Measurements from ENCODE around the gene PRKRIP1.
A peak's percentile ranks its signal among the peaks of the same experiment; 100 is the strongest.

The PRKRIP1 gene

DNA sequence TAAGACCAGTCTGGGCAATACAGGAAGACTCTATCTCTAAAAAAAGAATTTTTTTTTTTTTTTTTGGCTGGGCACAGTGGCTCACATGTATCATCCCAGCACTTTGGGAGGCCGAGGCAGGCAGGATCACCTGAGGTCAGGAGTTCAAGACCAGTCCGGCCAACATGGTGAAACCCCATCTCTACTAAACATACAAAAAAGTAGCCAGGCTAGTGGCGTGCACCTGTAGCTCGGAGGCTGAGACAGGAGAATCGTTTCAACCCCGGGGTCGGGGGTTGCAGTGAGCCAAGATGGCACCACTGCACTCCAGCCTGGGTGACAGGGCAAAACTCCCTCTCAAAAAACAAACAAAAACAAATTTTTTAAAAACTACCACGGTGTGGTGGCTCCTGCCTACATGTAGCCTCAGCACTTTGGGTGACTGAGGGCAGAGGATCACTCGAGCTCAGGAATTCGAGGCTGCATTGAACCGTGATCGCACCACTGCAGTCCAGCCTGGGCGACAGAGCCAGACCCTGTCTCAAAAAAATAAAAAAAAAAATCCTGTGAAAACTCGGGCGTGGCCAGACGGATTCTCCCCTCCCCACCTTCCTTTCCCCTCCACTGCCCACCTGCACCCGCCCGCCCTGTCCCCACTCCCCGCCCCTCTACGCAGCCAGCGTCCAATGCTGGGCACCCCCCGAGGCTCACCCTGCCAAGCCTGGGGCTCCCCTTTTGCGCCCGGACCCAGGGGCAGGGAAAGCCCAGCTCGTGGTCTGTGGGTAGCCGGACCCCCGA, 36.5 kb downstream of the PRKRIP1 start:
- DNase-seq (ENCODE audit: low spot score): no peak
- peaks cover 8 to 21% of the 10 kb centered on the region in 2 donors for H3K4me1 ChIP-seq (ENCODE audit: control insufficient read depth in 2 of 2, insufficient read depth in 1 of 2, low read depth in 1 of 2, low read length in 2 of 2)

DNA sequence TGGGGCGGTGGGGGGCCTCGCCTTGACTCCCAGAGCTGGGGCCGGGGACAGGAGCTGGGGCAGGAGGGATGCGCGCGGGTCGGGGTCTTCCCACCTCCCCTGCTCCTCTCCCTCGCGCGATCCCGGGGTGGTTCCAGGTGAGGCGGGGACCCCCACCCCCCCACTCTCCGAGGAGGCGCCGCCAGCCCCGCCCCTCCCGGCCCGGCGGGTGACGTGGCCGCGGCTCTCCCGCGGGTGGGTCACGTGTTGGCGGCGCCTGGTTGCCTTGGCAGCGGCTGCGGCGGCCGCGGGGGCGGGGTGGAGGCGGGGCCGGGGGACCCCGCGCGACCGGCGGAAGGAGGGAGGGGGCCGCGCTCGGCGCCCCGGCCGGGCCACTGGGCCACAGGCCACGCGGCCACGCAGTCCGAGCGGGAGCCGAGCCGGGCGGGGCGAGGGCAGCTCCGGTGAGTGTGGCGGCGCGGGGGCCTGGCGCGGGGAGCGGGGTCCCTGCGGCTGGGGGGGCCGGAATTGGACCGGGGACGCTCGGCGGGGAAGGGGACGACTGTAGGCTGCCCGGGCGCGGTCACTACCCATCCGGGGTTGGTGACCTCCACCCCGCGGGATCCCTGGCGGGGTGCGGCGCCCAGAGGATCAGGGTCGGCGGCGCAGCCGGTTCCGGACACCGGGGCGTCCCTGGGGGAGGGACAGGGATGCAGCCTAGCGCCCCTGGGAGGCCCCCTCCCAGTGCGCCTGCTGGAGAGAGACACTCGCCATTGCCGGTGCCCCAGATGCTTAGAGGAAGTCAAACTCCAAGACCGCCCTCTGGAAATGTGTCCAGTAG, 37.3 kb downstream of the PRKRIP1 start, which contains the start of gene ORAI2:
Gene ORAI2 (plus strand): TSS at position 357 of the 820 bp plus-strand sequence. CDS start 5,382 bp downstream, outside the sequence.
- peak within 1 kb of the TSS; percentile 35 for H3K27ac ChIP-seq (replicated peaks; ENCODE audit: low read length)
- peak within 1 kb of the TSS; percentile 63 for H3K23ac ChIP-seq (ENCODE audit: low read depth, low read length, poor library complexity)
- H3K9me3 ChIP-seq (replicated peaks in 1 of 2; ENCODE audit: control insufficient read depth in 2 of 2, insufficient read depth in 1 of 2, low read depth in 1 of 2, low read length in 2 of 2): no peaks in the 10 kb centered on the region
- H2BK120ac ChIP-seq (ENCODE audit: low read depth, low read length): peak within 1 kb of the TSS; percentile 91
- peak within 1 kb of the TSS; percentile 82 for H3K14ac ChIP-seq (ENCODE audit: low read length)
- peaks cover 0 to 27% of the 10 kb centered on the region in 2 donors for H3K36me3 ChIP-seq (replicated peaks in 1 of 2; ENCODE audit: control insufficient read depth in 2 of 2, insufficient read depth in 2 of 2, low read length in 2 of 2)
- peaks cover 10% of the 10 kb centered on the region for H3K79me1 ChIP-seq (ENCODE audit: low read depth, low read length)
- peak within 1 kb of the TSS; percentile 81 for H2BK15ac ChIP-seq (ENCODE audit: low read length)
- peak within 1 kb of the TSS; percentile 87 for H2BK5ac ChIP-seq (ENCODE audit: low read length)
- peak within 1 kb of the TSS; percentile 99 for H3K18ac ChIP-seq (ENCODE audit: low read length)
- peak within 1 kb of the TSS; percentile 97 for H2AFZ ChIP-seq (ENCODE audit: low read length)
- H3K4ac ChIP-seq (ENCODE audit: low read length): peak within 1 kb of the TSS; percentile 37
- H2BK12ac ChIP-seq (ENCODE audit: low read length): no peak within 1 kb of the TSS
- H3K4me3 ChIP-seq (ENCODE audit: low read length in 2 of 2): peak within 1 kb of the TSS; percentile 89 to 97
- peaks cover 8 to 21% of the 10 kb centered on the region in 2 donors for H3K4me1 ChIP-seq (ENCODE audit: control insufficient read depth in 2 of 2, insufficient read depth in 1 of 2, low read depth in 1 of 2, low read length in 2 of 2)
- H3K27me3 ChIP-seq (ENCODE audit: control insufficient read depth in 3 of 3, insufficient read depth in 3 of 3, low read depth in 1 of 3, low read length in 3 of 3): no peaks in the 10 kb centered on the region
- H3K9ac ChIP-seq (ENCODE audit: low read depth, low read length, poor library complexity): peak within 1 kb of the TSS; percentile 95
- no CpG with 5 or more reads among the region's 90 CpGs for WGBS, 2 donors (ENCODE audit: extremely low coverage in 2 of 2, insufficient read length in 2 of 2, insufficient replicate concordance in 1 of 2)
- peak within 1 kb of the TSS; percentile 92 for H2AK5ac ChIP-seq (ENCODE audit: low read depth, low read length)
- H4K91ac ChIP-seq (ENCODE audit: low read depth, low read length, poor library complexity): no peak within 1 kb of the TSS
- peak within 1 kb of the TSS; percentile 89 for H3K4me2 ChIP-seq (ENCODE audit: insufficient read depth, low read length, poor library complexity, severe bottlenecking)
- H4K8ac ChIP-seq (ENCODE audit: low read depth, low read length): no peak within 1 kb of the TSS
- peak; percentile 69 for DNase-seq (ENCODE audit: low spot score)

More for the DNA sequence above, 36.5 kb downstream of the PRKRIP1 start:
- Histone ChIP-seq H3K4ac (ENCODE audit: low read length) (peak overlapping the region; percentile 37), H3K36me3 (replicated peaks in 1 of 2; ENCODE audit: control insufficient read depth in 2 of 2, insufficient read depth in 2 of 2, low read length in 2 of 2) (peaks cover 0 to 26% of the 10 kb centered on the region in 2 donors), H2BK12ac (ENCODE audit: low read length) (no peak overlapping the region), H3K4me3 (ENCODE audit: low read length in 2 of 2) (peak overlapping the region; percentile 79 to 89), H3K9me3 (replicated peaks in 1 of 2; ENCODE audit: control insufficient read depth in 2 of 2, insufficient read depth in 1 of 2, low read depth in 1 of 2, low read length in 2 of 2) (no peaks in the 10 kb centered on the region), H3K9ac (ENCODE audit: low read depth, low read length, poor library complexity) (peak overlapping the region; percentile 94), H4K91ac (ENCODE audit: low read depth, low read length, poor library complexity) (no peak overlapping the region), H2BK15ac (ENCODE audit: low read length) (peak overlapping the region; percentile 81), H3K14ac (ENCODE audit: low read length) (peak overlapping the region; percentile 21), H2AFZ (ENCODE audit: low read length) (peak overlapping the region; percentile 97), H2BK5ac (ENCODE audit: low read length) (peak overlapping the region; percentile 87), H2BK120ac (ENCODE audit: low read depth, low read length) (peak overlapping the region; percentile 91), H3K27me3 (ENCODE audit: control insufficient read depth in 3 of 3, insufficient read depth in 3 of 3, low read depth in 1 of 3, low read length in 3 of 3) (no peaks in the 10 kb centered on the region), H3K18ac (ENCODE audit: low read length) (peak overlapping the region; percentile 99), H2AK5ac (ENCODE audit: low read depth, low read length) (peak overlapping the region; percentile 92), H3K4me2 (ENCODE audit: insufficient read depth, low read length, poor library complexity, severe bottlenecking) (peak overlapping the region; percentile 89), H4K8ac (ENCODE audit: low read depth, low read length) (no peak overlapping the region), H3K23ac (ENCODE audit: low read depth, low read length, poor library complexity) (no peak overlapping the region), H3K27ac (replicated peaks; ENCODE audit: low read length) (no peak overlapping the region), H3K79me1 (ENCODE audit: low read depth, low read length) (peaks cover 10% of the 10 kb centered on the region)
- WGBS, 2 donors (ENCODE audit: extremely low coverage in 2 of 2, insufficient read length in 2 of 2, insufficient replicate concordance in 1 of 2): no CpG with 5 or more reads among the region's 27 CpGs

DNA sequence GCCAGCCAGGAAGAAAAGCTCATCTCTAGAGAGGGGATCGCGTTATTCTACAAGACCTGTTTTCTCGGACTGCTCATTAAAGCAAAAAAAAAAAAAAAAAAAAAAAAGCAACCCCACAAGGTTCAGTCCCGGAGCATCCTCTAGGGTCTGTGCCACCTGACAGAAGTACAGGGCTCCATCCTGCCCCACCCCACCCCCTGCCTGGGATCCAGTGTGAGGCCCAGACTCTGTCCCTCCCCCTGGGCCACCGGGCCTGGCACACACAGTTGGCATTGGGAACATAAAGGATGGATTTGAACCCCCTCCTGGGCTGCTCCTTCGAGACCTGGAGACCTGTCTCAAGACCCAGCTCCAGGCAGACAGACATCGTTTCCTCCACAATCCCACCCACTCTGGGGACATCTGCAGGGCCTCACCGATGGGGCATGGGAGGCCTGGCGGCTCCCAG, 37.9 kb downstream of the PRKRIP1 start:
- H2BK5ac ChIP-seq (ENCODE audit: low read length): peak overlapping the region; percentile 87
- no peak overlapping the region for H4K91ac ChIP-seq (ENCODE audit: low read depth, low read length, poor library complexity)
- no peak overlapping the region for H3K18ac ChIP-seq (ENCODE audit: low read length)
- H3K14ac ChIP-seq (ENCODE audit: low read length): no peak overlapping the region
- H3K4ac ChIP-seq (ENCODE audit: low read length): no peak overlapping the region
- peak overlapping the region; percentile 89 to 97 for H3K4me3 ChIP-seq (ENCODE audit: low read length in 2 of 2)
- H2BK15ac ChIP-seq (ENCODE audit: low read length): peak overlapping the region; percentile 6
- peak overlapping the region; percentile 73 for H3K4me2 ChIP-seq (ENCODE audit: insufficient read depth, low read length, poor library complexity, severe bottlenecking)
- H3K9me3 ChIP-seq (replicated peaks in 1 of 2; ENCODE audit: control insufficient read depth in 2 of 2, insufficient read depth in 1 of 2, low read depth in 1 of 2, low read length in 2 of 2): no peaks in the 10 kb centered on the region
- H3K4me1 ChIP-seq (ENCODE audit: control insufficient read depth in 2 of 2, insufficient read depth in 1 of 2, low read depth in 1 of 2, low read length in 2 of 2): peaks cover 8 to 21% of the 10 kb centered on the region in 2 donors
- peak overlapping the region; percentile 83 for H3K9ac ChIP-seq (ENCODE audit: low read depth, low read length, poor library complexity)
- no peaks in the 10 kb centered on the region for H3K27me3 ChIP-seq (ENCODE audit: control insufficient read depth in 3 of 3, insufficient read depth in 3 of 3, low read depth in 1 of 3, low read length in 3 of 3)
- no peak overlapping the region for H3K27ac ChIP-seq (replicated peaks; ENCODE audit: low read length)
- no CpG with 5 or more reads among the region's 9 CpGs for WGBS, 2 donors (ENCODE audit: extremely low coverage in 2 of 2, insufficient read length in 2 of 2, insufficient replicate concordance in 1 of 2)
- peak overlapping the region; percentile 77 for H2AK5ac ChIP-seq (ENCODE audit: low read depth, low read length)
- H3K36me3 ChIP-seq (replicated peaks in 1 of 2; ENCODE audit: control insufficient read depth in 2 of 2, insufficient read depth in 2 of 2, low read length in 2 of 2): peaks cover 5 to 33% of the 10 kb centered on the region in 2 donors
- H2BK120ac ChIP-seq (ENCODE audit: low read depth, low read length): no peak overlapping the region
- peak overlapping the region; percentile 63 for H3K23ac ChIP-seq (ENCODE audit: low read depth, low read length, poor library complexity)
- no peak overlapping the region for H4K8ac ChIP-seq (ENCODE audit: low read depth, low read length)
- no peak overlapping the region for H2BK12ac ChIP-seq (ENCODE audit: low read length)
- no peak for DNase-seq (ENCODE audit: low spot score)
- H3K79me1 ChIP-seq (ENCODE audit: low read depth, low read length): peaks cover 13% of the 10 kb centered on the region
- H2AFZ ChIP-seq (ENCODE audit: low read length): peak overlapping the region; percentile 97
